ENCODE measurements around the gene TCN2. TPM values are rescaled to one million over a fixed set of nuclear protein-coding genes. Genes with fewer than 3 reads are reported as not detected.

TCN2 gene
- total and polyA plus RNA-seq, 4 donors = 6.7 to 14.1 (median 13.0) TPM

DNA sequence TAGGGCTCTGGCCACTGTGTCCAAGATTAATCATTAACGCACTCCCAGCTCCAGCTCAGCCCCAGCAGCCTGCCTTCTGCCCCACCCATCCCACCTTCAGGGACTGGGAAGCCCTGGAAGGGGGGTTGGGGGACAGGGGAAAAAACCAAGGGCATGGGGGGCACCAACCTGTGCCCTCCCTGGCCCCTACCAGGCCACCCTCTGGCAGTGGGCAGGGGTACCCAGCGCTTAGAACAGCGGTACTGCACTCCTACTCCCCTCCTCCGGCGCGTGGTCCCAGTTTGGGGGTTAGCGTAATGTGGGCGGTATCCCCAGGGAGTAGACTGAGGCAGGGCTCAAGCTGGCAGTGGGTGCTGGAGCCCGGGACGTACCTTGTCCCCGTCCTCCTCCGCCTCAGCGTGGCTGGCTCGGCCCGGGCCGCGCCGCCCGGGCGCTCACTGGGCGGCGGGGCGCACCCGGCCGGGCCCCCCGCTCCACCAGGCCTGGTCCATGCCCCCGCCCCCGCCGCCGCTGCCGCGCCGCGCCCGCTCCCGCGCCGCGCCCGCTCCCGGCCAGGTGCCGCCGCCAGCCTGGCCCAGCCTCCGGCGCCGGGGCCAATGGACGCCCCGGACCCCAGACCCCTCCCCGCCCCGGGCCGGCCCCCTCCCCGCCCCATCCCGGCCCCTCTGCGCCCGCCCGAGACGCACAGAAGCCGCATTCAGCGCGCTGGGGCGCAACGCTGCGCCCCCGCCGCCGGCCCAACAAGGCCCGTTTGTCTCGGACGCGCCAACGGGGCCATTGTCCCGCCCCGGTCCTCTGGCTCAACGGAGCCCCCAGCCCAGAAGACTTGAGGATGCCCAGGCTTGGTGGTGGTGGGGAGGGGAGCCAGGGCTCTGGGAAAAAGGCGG, 32.6 kb upstream of the TCN2 start, which contains the start of gene GAL3ST1:
TSS of gene GAL3ST1 (minus strand) at position 571 of the 887 bp plus-strand sequence. CDS start 17,273 bp downstream, outside the sequence.
- H3K27ac ChIP-seq (ENCODE audit: low read depth in 1 of 2, low read length in 2 of 2) = no peak within 1 kb of the TSS
- peaks cover 23 to 31% (median 26%) of the 10 kb centered on the region in 4 donors for H3K4me1 ChIP-seq (ENCODE audit: control insufficient read depth in 4 of 4, insufficient read depth in 4 of 4, low read length in 3 of 4)
- no peaks in the 10 kb centered on the region for H3K9me3 ChIP-seq (ENCODE audit: control insufficient read depth in 4 of 4, low read length in 3 of 4)
- H3K4me3 ChIP-seq (ENCODE audit: low read depth in 1 of 3, low read length in 3 of 3) = peak within 1 kb of the TSS in 2 of 3 donors; percentile 35 to 58
- 20% methylated on average over 75 of the region's 75 CpGs for WGBS
- H3K36me3 ChIP-seq (ENCODE audit: control insufficient read depth in 4 of 4, insufficient read depth in 3 of 4, low read depth in 1 of 4, low read length in 3 of 4) = peaks cover 14 to 39% (median 23%) of the 10 kb centered on the region in 4 donors
- peak; percentile 54 for DNase-seq (ENCODE audit: low spot score)
- TF ChIP-seq GABPA (IDR thresholded peaks at IDR 0.05 in 1 of 2, conservative IDR thresholded peaks at IDR 0.05 in 1 of 2) (no peak), FOXA1 (IDR thresholded peaks at IDR 0.05) (no peak), RXRA (IDR thresholded peaks at IDR 0.05) (no peak), RAD21 (IDR thresholded peaks at IDR 0.05) (no peak), FOXA2 (IDR thresholded peaks at IDR 0.05) (no peak)
- TF ChIP-seq, protein P1, sequence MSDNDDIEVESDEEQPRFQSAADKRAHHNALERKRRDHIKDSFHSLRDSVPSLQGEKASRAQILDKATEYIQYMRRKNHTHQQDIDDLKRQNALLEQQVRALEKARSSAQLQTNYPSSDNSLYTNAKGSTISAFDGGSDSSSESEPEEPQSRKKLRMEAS (IDR thresholded peaks at IDR 0.05) = no peak
- TF ChIP-seq, protein P2, sequence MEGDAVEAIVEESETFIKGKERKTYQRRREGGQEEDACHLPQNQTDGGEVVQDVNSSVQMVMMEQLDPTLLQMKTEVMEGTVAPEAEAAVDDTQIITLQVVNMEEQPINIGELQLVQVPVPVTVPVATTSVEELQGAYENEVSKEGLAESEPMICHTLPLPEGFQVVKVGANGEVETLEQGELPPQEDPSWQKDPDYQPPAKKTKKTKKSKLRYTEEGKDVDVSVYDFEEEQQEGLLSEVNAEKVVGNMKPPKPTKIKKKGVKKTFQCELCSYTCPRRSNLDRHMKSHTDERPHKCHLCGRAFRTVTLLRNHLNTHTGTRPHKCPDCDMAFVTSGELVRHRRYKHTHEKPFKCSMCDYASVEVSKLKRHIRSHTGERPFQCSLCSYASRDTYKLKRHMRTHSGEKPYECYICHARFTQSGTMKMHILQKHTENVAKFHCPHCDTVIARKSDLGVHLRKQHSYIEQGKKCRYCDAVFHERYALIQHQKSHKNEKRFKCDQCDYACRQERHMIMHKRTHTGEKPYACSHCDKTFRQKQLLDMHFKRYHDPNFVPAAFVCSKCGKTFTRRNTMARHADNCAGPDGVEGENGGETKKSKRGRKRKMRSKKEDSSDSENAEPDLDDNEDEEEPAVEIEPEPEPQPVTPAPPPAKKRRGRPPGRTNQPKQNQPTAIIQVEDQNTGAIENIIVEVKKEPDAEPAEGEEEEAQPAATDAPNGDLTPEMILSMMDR (IDR thresholded peaks at IDR 0.05; ENCODE audit: low read depth, low read length, missing input control) = no peak
- H3K27me3 ChIP-seq (ENCODE audit: control insufficient read depth in 4 of 4, insufficient read depth in 4 of 4, low read length in 3 of 4) = no peaks in the 10 kb centered on the region
- H3K9ac ChIP-seq (ENCODE audit: low read depth in 1 of 2, low read length in 2 of 2) = no peak within 1 kb of the TSS

DNA sequence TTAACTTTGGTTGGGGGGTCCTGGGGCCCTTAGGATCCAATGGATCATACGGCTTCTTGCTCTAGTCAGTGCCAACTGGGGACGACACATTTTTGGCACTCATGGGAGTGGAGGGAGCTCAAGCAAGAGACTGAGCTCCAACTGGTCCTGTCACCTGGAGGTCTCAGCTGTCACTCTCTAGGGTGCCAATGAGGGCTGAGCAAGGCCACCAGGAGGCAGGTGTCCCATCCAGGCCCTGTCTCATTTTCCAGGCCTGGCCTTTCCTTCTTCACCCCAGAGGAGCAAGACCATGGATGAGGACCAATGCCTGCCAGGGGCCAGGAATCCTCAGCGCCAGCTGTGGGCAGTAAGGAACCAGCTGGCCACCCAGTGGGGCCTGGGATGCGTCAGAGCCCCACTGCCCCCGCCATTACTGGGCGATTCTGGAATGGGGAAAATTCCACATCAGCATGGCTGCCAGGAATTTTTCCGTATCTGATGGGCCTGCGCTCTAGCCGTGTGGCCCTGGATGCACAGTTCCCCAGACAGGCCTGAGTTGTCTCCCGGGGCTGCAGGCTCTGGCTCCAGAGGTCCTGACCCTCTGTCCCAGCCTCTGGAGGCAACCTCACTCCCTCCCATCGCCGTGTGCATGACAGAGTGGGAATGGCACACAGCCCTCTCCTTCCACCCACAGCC, 31.8 kb upstream of the TCN2 start:
- peaks cover 19 to 47% (median 30%) of the 10 kb centered on the region in 4 donors for H3K36me3 ChIP-seq (ENCODE audit: control insufficient read depth in 4 of 4, insufficient read depth in 3 of 4, low read depth in 1 of 4, low read length in 3 of 4)
- H3K4me3 ChIP-seq (ENCODE audit: low read depth in 1 of 3, low read length in 3 of 3) = no peak overlapping the region
- WGBS = 75% methylated on average over 12 of the region's 12 CpGs
- peaks cover 23 to 31% (median 26%) of the 10 kb centered on the region in 4 donors for H3K4me1 ChIP-seq (ENCODE audit: control insufficient read depth in 4 of 4, insufficient read depth in 4 of 4, low read length in 3 of 4)
- H3K9me3 ChIP-seq (ENCODE audit: control insufficient read depth in 4 of 4, low read length in 3 of 4) = no peaks in the 10 kb centered on the region
- DNase-seq (ENCODE audit: low spot score) = no peak
- no peak overlapping the region for H3K9ac ChIP-seq (ENCODE audit: low read depth in 1 of 2, low read length in 2 of 2)
- TF ChIP-seq HNF4A (conservative IDR thresholded peaks at IDR 0.05) (no peak), NR2F2 (IDR thresholded peaks at IDR 0.05) (peak; percentile 76), SP1 (IDR thresholded peaks at IDR 0.05) (peak; percentile 22)
- no peaks in the 10 kb centered on the region for H3K27me3 ChIP-seq (ENCODE audit: control insufficient read depth in 4 of 4, insufficient read depth in 4 of 4, low read length in 3 of 4)
- no peak overlapping the region for H3K27ac ChIP-seq (ENCODE audit: low read depth in 1 of 2, low read length in 2 of 2)

DNA sequence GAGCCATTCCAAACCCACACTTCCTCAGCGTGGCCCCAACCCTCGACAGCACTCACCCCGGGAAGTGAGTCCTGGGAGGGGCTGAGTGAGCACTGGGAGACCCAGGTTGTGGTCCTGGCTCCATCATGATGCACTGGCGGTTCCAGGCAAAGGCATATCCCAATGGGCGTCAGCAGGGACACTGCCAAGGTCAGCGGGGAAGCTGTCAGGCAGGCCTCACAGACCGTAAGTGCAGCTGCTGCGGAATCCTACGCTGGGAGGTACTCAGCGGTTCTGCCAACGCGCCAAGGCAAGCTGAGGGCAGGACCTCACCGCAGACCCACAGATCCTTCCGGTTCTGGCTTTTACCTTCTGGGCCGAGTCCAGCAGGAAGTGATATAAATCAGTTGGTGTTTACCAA, 31.1 kb upstream of the TCN2 start:
- no peak for DNase-seq (ENCODE audit: low spot score)
- 84% methylated on average over 15 of the region's 15 CpGs for WGBS
- H3K27ac ChIP-seq (ENCODE audit: low read depth in 1 of 2, low read length in 2 of 2) = no peak overlapping the region
- peaks cover 23 to 31% (median 26%) of the 10 kb centered on the region in 4 donors for H3K4me1 ChIP-seq (ENCODE audit: control insufficient read depth in 4 of 4, insufficient read depth in 4 of 4, low read length in 3 of 4)
- H3K27me3 ChIP-seq (ENCODE audit: control insufficient read depth in 4 of 4, insufficient read depth in 4 of 4, low read length in 3 of 4) = no peaks in the 10 kb centered on the region
- no peak overlapping the region for H3K9ac ChIP-seq (ENCODE audit: low read depth in 1 of 2, low read length in 2 of 2)
- no peaks in the 10 kb centered on the region for H3K9me3 ChIP-seq (ENCODE audit: control insufficient read depth in 4 of 4, low read length in 3 of 4)
- H3K4me3 ChIP-seq (ENCODE audit: low read depth in 1 of 3, low read length in 3 of 3) = no peak overlapping the region
- H3K36me3 ChIP-seq (ENCODE audit: control insufficient read depth in 4 of 4, insufficient read depth in 3 of 4, low read depth in 1 of 4, low read length in 3 of 4) = peaks cover 23 to 54% (median 36%) of the 10 kb centered on the region in 4 donors
- TF ChIP-seq, protein P1 (IDR thresholded peaks at IDR 0.05) = no peak
- TF ChIP-seq HNF4G (IDR thresholded peaks at IDR 0.05) (no peak), GABPA (IDR thresholded peaks at IDR 0.05 in 1 of 2, conservative IDR thresholded peaks at IDR 0.05 in 1 of 2) (no peak), JUND (IDR thresholded peaks at IDR 0.05) (no peak), TAF1 (conservative IDR thresholded peaks at IDR 0.05) (no peak), NR2F2 (IDR thresholded peaks at IDR 0.05) (no peak), YY1 (IDR thresholded peaks at IDR 0.05) (no peak), SP1 (IDR thresholded peaks at IDR 0.05) (no peak)
- TF ChIP-seq, protein P3, sequence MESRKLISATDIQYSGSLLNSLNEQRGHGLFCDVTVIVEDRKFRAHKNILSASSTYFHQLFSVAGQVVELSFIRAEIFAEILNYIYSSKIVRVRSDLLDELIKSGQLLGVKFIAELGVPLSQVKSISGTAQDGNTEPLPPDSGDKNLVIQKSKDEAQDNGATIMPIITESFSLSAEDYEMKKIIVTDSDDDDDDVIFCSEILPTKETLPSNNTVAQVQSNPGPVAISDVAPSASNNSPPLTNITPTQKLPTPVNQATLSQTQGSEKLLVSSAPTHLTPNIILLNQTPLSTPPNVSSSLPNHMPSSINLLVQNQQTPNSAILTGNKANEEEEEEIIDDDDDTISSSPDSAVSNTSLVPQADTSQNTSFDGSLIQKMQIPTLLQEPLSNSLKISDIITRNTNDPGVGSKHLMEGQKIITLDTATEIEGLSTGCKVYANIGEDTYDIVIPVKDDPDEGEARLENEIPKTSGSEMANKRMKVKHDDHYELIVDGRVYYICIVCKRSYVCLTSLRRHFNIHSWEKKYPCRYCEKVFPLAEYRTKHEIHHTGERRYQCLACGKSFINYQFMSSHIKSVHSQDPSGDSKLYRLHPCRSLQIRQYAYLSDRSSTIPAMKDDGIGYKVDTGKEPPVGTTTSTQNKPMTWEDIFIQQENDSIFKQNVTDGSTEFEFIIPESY (IDR thresholded peaks at IDR 0.05) = no peak
- TF ChIP-seq, protein P4, sequence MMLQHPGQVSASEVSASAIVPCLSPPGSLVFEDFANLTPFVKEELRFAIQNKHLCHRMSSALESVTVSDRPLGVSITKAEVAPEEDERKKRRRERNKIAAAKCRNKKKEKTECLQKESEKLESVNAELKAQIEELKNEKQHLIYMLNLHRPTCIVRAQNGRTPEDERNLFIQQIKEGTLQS (IDR thresholded peaks at IDR 0.05) = no peak
- TF ChIP-seq, protein P2 (IDR thresholded peaks at IDR 0.05; ENCODE audit: low read depth, low read length, missing input control) = no peak

Measured in liver (tissue), 9 donors.